ENCODE data around the gene RNF152.

RNF152 gene

GRCh38 chr18:61896757-61897156, 4.0 kb upstream of the RNF152 start:
- DNase-seq, result no peak

GRCh38 chr18:61896118-61896517, 3.3 kb upstream of the RNF152 start:
- DNase-seq, result no peak
- in situ Hi-C loops (cut with HindIII; ENCODE audit: low pct_ligation_motif_present, low pct_unique_long_range_greater_than_20kb, low sequenced_read_pairs), result no loop called here

More at GRCh38 chr18:61896757-61897156, 4.0 kb upstream of the RNF152 start:
- in situ Hi-C loops (cut with HindIII; ENCODE audit: low pct_ligation_motif_present, low pct_unique_long_range_greater_than_20kb, low sequenced_read_pairs), result no loop called here

GRCh38 chr18:61894751-61895524, 2.1 kb upstream of the RNF152 start:
- DNase-seq, result no peak
- in situ Hi-C loops (cut with HindIII; ENCODE audit: low pct_ligation_motif_present, low pct_unique_long_range_greater_than_20kb, low sequenced_read_pairs), result no loop called here

- in situ Hi-C loops (cut with HindIII; ENCODE audit: low pct_ligation_motif_present, low pct_unique_long_range_greater_than_20kb, low sequenced_read_pairs), result no loop called here
- DNase-seq, result peak; percentile 42
Measured at GRCh38 chr18:61893971-61894750, 1.4 kb upstream of the RNF152 start.

GRCh38 chr18:61893309-61893970, 633 bp upstream of the RNF152 start:
- in situ Hi-C loops (cut with HindIII; ENCODE audit: low pct_ligation_motif_present, low pct_unique_long_range_greater_than_20kb, low sequenced_read_pairs), result no loop called here
- no peak for DNase-seq

GRCh38 chr18:61891894-61892293, 913 bp downstream of the RNF152 start:
- in situ Hi-C loops (cut with HindIII; ENCODE audit: low pct_ligation_motif_present, low pct_unique_long_range_greater_than_20kb, low sequenced_read_pairs), result no loop called here
- DNase-seq, result no peak

- in situ Hi-C loops (cut with HindIII; ENCODE audit: low pct_ligation_motif_present, low pct_unique_long_range_greater_than_20kb, low sequenced_read_pairs), result no loop called here
- no peak for DNase-seq
Measured at GRCh38 chr18:61891271-61891670, 1.5 kb downstream of the RNF152 start.

GRCh38 chr18:61890344-61890743, 2.5 kb downstream of the RNF152 start:
- no peak for DNase-seq

GRCh38 chr18:61889541-61889940, 3.3 kb downstream of the RNF152 start:
- in situ Hi-C loops (cut with HindIII; ENCODE audit: low pct_ligation_motif_present, low pct_unique_long_range_greater_than_20kb, low sequenced_read_pairs), result no loop called here

More at GRCh38 chr18:61890344-61890743, 2.5 kb downstream of the RNF152 start:
- in situ Hi-C loops (cut with HindIII; ENCODE audit: low pct_ligation_motif_present, low pct_unique_long_range_greater_than_20kb, low sequenced_read_pairs), result no loop called here

GRCh38 chr18:61888622-61889021, 4.2 kb downstream of the RNF152 start:
- in situ Hi-C loops (cut with HindIII; ENCODE audit: low pct_ligation_motif_present, low pct_unique_long_range_greater_than_20kb, low sequenced_read_pairs), result no loop called here
- no peak for DNase-seq

More at GRCh38 chr18:61889541-61889940, 3.3 kb downstream of the RNF152 start:
- DNase-seq, result no peak

- no peak for DNase-seq
- in situ Hi-C loops (cut with HindIII; ENCODE audit: low pct_ligation_motif_present, low pct_unique_long_range_greater_than_20kb, low sequenced_read_pairs), result no loop called here
Measured at GRCh38 chr18:61887838-61888237, 5.0 kb downstream of the RNF152 start.

- in situ Hi-C loops (cut with HindIII; ENCODE audit: low pct_ligation_motif_present, low pct_unique_long_range_greater_than_20kb, low sequenced_read_pairs), result no loop called here
- DNase-seq, result no peak
Measured at GRCh38 chr18:61883547-61883946, 9.3 kb downstream of the RNF152 start.

- in situ Hi-C loops (cut with HindIII; ENCODE audit: low pct_ligation_motif_present, low pct_unique_long_range_greater_than_20kb, low sequenced_read_pairs), result no loop called here
- DNase-seq, result no peak
Measured at GRCh38 chr18:61882296-61883004, 10.4 kb downstream of the RNF152 start.

- in situ Hi-C loops (cut with HindIII; ENCODE audit: low pct_ligation_motif_present, low pct_unique_long_range_greater_than_20kb, low sequenced_read_pairs), result no loop called here
- DNase-seq, result no peak
Measured at GRCh38 chr18:61876899-61877298, 15.9 kb downstream of the RNF152 start.

GRCh38 chr18:61870151-61870550, 22.7 kb downstream of the RNF152 start:
- no peak for DNase-seq
- in situ Hi-C loops (cut with HindIII; ENCODE audit: low pct_ligation_motif_present, low pct_unique_long_range_greater_than_20kb, low sequenced_read_pairs), result no loop called here

- DNase-seq, result no peak
- in situ Hi-C loops (cut with HindIII; ENCODE audit: low pct_ligation_motif_present, low pct_unique_long_range_greater_than_20kb, low sequenced_read_pairs), result no loop called here
Measured at GRCh38 chr18:61869636-61870035, 23.2 kb downstream of the RNF152 start.

- in situ Hi-C loops (cut with HindIII; ENCODE audit: low pct_ligation_motif_present, low pct_unique_long_range_greater_than_20kb, low sequenced_read_pairs), result no loop called here
- no peak for DNase-seq
Measured at GRCh38 chr18:61865466-61866175, 27.2 kb downstream of the RNF152 start.

- no peak for DNase-seq
- in situ Hi-C loops (cut with HindIII; ENCODE audit: low pct_ligation_motif_present, low pct_unique_long_range_greater_than_20kb, low sequenced_read_pairs), result no loop called here
Measured at GRCh38 chr18:61861372-61861771, 31.4 kb downstream of the RNF152 start.

Measured in ACHN (cell line).